GM21447 (cell line): ENCODE results near the gene TCF4.

ENCODE experiments used
- ATAC-seq: cut with Tn5 transposase; IDR thresholded peaks from one replicate; pipeline ENCODE4 v1.9.1; 2021; ENCODE audit not compliant: unreplicated experiment

The TCF4 gene

GRCh38 chr18:55247032-55247431, 341.0 kb downstream of the TCF4 start:
- no peak for ATAC-seq

GRCh38 chr18:55246278-55246677, 341.7 kb downstream of the TCF4 start:
- ATAC-seq, result peak; percentile 29

GRCh38 chr18:55245211-55245614, 342.8 kb downstream of the TCF4 start:
- ATAC-seq, result no peak

- ATAC-seq, result no peak
Observed at GRCh38 chr18:55244546-55244945, 343.4 kb downstream of the TCF4 start.

- no peak for ATAC-seq
Observed at GRCh38 chr18:55243857-55244256, 344.1 kb downstream of the TCF4 start.

- no peak for ATAC-seq
Observed at GRCh38 chr18:55243255-55243654, 344.7 kb downstream of the TCF4 start.

- ATAC-seq, result peak; percentile 74
Observed at GRCh38 chr18:55240978-55241377, 347.0 kb downstream of the TCF4 start.

- ATAC-seq, result no peak
Observed at GRCh38 chr18:55239740-55240139, 348.3 kb downstream of the TCF4 start.

GRCh38 chr18:55237660-55238059, 350.3 kb downstream of the TCF4 start:
- ATAC-seq, result no peak

GRCh38 chr18:55236150-55236931, 351.7 kb downstream of the TCF4 start:
- ATAC-seq, result peak; percentile 56

- ATAC-seq, result no peak
Observed at GRCh38 chr18:55235094-55235461, 352.9 kb downstream of the TCF4 start.

- ATAC-seq, result peak; percentile 69
Observed at GRCh38 chr18:55234366-55235093, 353.5 kb downstream of the TCF4 start.

GRCh38 chr18:55233857-55234256, 354.1 kb downstream of the TCF4 start:
- ATAC-seq, result no peak

GRCh38 chr18:55232506-55232905, 355.5 kb downstream of the TCF4 start:
- ATAC-seq, result no peak

GRCh38 chr18:55229682-55230081, 358.3 kb downstream of the TCF4 start:
- ATAC-seq, result no peak

GRCh38 chr18:55228707-55229106, 359.3 kb downstream of the TCF4 start:
- ATAC-seq, result no peak

GRCh38 chr18:55228191-55228590, 359.8 kb downstream of the TCF4 start:
- no peak for ATAC-seq

GRCh38 chr18:55227771-55228170, 360.2 kb downstream of the TCF4 start:
- ATAC-seq, result no peak

GRCh38 chr18:55226044-55226443, 361.9 kb downstream of the TCF4 start:
- ATAC-seq, result no peak

GRCh38 chr18:55224086-55224625, 363.8 kb downstream of the TCF4 start:
- no peak for ATAC-seq

GRCh38 chr18:55221622-55222021, 366.4 kb downstream of the TCF4 start:
- no peak for ATAC-seq

- peak; percentile 91 for ATAC-seq
Observed at GRCh38 chr18:55220523-55220922, 367.5 kb downstream of the TCF4 start.
